ENCODE measurements around the gene EPB41L3. TPM values are rescaled to one million over a fixed set of nuclear protein-coding genes. Genes with fewer than 3 reads are reported as not detected.
A peak's percentile ranks its signal among the peaks of the same experiment; 100 is the strongest.

Gene EPB41L3
- total and polyA plus RNA-seq, 2 experiments from 2014 or later = 8.0 to 11.7 TPM

DNA sequence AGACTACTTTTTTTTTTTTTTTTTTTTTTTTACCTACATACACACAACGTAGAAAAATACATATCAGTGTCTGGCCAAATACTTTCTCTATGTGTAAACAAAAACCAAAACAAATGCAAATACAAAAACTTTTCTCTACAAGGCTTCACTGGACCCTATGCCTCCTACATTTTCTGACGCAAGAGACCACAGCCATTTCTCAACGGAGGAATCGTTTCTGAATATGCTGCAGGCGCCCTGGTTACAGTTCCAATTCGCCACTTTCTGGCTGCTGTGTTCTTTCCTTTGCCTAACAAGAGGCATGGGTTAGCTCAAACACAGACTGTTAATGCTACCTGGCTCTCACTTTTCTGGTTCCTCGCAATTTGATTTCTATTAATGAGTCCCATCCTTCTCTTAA, 96.4 kb downstream of the EPB41L3 start:
- Mint-ChIP-seq H3K4me3 (no peak overlapping the region), H3K27me3 (ENCODE audit: insufficient read depth, low read depth, poor library complexity) (no peaks in the 10 kb centered on the region), H3K27ac (0 out of 2 replicates have a peak overlapping the region, but pooled peaks have one; percentile 80), H3K4me1 (peaks cover 10% of the 10 kb centered on the region; the same call in 2 of the 3 replicates), H3K9me3 (no peaks in the 10 kb centered on the region), H3K36me3 (ENCODE audit: low read depth) (no peaks in the 10 kb centered on the region)
- Histone ChIP-seq H3K27ac (ENCODE audit: low read depth) (no peak overlapping the region), H4K20me1 (replicated peaks; ENCODE audit: insufficient read depth) (no peaks in the 10 kb centered on the region), H2AFZ (no peak overlapping the region), H3K36me3 (ENCODE audit: insufficient read depth) (no peaks in the 10 kb centered on the region), H3K27me3 (ENCODE audit: insufficient read depth) (no peaks in the 10 kb centered on the region), H3K4me1 (ENCODE audit: insufficient read depth) (no peaks in the 10 kb centered on the region), H3F3A (replicated peaks; ENCODE audit: low read depth) (no peaks in the 10 kb centered on the region), H3K4me2 (no peak overlapping the region), H3K79me2 (replicated peaks; ENCODE audit: insufficient read depth) (no peaks in the 10 kb centered on the region), H3K4me3 (no peak overlapping the region), H3K9me2 (ENCODE audit: insufficient read depth) (no peaks in the 10 kb centered on the region)
- no peak for DNase-seq (ENCODE audit: low spot score)
- ATAC-seq = no peak
- TF ChIP-seq NANOG (IDR thresholded peaks at IDR 0.05; ENCODE audit: borderline replicate concordance) (no peak), EZH2 (IDR thresholded peaks at IDR 0.05; ENCODE audit: low read depth, unreplicated experiment) (no peak), ZNF114 (CRISPR knock-in tag; IDR thresholded peaks at IDR 0.05) (no peak), ZNF331 (CRISPR knock-in tag; IDR thresholded peaks at IDR 0.05; ENCODE audit: low read depth) (no peak), POLR2AphosphoS5 (IDR thresholded peaks at IDR 0.05; ENCODE audit: low read depth) (no peak), STAT1 (IDR thresholded peaks at IDR 0.05; ENCODE audit: unreplicated experiment) (no peak), JUNB (IDR thresholded peaks at IDR 0.05; ENCODE audit: unreplicated experiment) (no peak), CREB1 (CRISPR knock-in tag; IDR thresholded peaks at IDR 0.05; ENCODE audit: low read depth) (no peak), EZH2phosphoT487 (IDR thresholded peaks at IDR 0.05; ENCODE audit: unreplicated experiment) (no peak)
- TF ChIP-seq, protein P1, sequence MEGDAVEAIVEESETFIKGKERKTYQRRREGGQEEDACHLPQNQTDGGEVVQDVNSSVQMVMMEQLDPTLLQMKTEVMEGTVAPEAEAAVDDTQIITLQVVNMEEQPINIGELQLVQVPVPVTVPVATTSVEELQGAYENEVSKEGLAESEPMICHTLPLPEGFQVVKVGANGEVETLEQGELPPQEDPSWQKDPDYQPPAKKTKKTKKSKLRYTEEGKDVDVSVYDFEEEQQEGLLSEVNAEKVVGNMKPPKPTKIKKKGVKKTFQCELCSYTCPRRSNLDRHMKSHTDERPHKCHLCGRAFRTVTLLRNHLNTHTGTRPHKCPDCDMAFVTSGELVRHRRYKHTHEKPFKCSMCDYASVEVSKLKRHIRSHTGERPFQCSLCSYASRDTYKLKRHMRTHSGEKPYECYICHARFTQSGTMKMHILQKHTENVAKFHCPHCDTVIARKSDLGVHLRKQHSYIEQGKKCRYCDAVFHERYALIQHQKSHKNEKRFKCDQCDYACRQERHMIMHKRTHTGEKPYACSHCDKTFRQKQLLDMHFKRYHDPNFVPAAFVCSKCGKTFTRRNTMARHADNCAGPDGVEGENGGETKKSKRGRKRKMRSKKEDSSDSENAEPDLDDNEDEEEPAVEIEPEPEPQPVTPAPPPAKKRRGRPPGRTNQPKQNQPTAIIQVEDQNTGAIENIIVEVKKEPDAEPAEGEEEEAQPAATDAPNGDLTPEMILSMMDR (conservative IDR thresholded peaks at IDR 0.05; ENCODE audit: low read depth in 2 of 2) = no peak
- TF ChIP-seq, protein P2, sequence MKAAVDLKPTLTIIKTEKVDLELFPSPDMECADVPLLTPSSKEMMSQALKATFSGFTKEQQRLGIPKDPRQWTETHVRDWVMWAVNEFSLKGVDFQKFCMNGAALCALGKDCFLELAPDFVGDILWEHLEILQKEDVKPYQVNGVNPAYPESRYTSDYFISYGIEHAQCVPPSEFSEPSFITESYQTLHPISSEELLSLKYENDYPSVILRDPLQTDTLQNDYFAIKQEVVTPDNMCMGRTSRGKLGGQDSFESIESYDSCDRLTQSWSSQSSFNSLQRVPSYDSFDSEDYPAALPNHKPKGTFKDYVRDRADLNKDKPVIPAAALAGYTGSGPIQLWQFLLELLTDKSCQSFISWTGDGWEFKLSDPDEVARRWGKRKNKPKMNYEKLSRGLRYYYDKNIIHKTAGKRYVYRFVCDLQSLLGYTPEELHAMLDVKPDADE (IDR thresholded peaks at IDR 0.05) = no peak
- TF ChIP-seq, protein P3, sequence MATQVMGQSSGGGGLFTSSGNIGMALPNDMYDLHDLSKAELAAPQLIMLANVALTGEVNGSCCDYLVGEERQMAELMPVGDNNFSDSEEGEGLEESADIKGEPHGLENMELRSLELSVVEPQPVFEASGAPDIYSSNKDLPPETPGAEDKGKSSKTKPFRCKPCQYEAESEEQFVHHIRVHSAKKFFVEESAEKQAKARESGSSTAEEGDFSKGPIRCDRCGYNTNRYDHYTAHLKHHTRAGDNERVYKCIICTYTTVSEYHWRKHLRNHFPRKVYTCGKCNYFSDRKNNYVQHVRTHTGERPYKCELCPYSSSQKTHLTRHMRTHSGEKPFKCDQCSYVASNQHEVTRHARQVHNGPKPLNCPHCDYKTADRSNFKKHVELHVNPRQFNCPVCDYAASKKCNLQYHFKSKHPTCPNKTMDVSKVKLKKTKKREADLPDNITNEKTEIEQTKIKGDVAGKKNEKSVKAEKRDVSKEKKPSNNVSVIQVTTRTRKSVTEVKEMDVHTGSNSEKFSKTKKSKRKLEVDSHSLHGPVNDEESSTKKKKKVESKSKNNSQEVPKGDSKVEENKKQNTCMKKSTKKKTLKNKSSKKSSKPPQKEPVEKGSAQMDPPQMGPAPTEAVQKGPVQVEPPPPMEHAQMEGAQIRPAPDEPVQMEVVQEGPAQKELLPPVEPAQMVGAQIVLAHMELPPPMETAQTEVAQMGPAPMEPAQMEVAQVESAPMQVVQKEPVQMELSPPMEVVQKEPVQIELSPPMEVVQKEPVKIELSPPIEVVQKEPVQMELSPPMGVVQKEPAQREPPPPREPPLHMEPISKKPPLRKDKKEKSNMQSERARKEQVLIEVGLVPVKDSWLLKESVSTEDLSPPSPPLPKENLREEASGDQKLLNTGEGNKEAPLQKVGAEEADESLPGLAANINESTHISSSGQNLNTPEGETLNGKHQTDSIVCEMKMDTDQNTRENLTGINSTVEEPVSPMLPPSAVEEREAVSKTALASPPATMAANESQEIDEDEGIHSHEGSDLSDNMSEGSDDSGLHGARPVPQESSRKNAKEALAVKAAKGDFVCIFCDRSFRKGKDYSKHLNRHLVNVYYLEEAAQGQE (IDR thresholded peaks at IDR 0.05; ENCODE audit: unreplicated experiment) = no peak
- TF ChIP-seq, protein P4, sequence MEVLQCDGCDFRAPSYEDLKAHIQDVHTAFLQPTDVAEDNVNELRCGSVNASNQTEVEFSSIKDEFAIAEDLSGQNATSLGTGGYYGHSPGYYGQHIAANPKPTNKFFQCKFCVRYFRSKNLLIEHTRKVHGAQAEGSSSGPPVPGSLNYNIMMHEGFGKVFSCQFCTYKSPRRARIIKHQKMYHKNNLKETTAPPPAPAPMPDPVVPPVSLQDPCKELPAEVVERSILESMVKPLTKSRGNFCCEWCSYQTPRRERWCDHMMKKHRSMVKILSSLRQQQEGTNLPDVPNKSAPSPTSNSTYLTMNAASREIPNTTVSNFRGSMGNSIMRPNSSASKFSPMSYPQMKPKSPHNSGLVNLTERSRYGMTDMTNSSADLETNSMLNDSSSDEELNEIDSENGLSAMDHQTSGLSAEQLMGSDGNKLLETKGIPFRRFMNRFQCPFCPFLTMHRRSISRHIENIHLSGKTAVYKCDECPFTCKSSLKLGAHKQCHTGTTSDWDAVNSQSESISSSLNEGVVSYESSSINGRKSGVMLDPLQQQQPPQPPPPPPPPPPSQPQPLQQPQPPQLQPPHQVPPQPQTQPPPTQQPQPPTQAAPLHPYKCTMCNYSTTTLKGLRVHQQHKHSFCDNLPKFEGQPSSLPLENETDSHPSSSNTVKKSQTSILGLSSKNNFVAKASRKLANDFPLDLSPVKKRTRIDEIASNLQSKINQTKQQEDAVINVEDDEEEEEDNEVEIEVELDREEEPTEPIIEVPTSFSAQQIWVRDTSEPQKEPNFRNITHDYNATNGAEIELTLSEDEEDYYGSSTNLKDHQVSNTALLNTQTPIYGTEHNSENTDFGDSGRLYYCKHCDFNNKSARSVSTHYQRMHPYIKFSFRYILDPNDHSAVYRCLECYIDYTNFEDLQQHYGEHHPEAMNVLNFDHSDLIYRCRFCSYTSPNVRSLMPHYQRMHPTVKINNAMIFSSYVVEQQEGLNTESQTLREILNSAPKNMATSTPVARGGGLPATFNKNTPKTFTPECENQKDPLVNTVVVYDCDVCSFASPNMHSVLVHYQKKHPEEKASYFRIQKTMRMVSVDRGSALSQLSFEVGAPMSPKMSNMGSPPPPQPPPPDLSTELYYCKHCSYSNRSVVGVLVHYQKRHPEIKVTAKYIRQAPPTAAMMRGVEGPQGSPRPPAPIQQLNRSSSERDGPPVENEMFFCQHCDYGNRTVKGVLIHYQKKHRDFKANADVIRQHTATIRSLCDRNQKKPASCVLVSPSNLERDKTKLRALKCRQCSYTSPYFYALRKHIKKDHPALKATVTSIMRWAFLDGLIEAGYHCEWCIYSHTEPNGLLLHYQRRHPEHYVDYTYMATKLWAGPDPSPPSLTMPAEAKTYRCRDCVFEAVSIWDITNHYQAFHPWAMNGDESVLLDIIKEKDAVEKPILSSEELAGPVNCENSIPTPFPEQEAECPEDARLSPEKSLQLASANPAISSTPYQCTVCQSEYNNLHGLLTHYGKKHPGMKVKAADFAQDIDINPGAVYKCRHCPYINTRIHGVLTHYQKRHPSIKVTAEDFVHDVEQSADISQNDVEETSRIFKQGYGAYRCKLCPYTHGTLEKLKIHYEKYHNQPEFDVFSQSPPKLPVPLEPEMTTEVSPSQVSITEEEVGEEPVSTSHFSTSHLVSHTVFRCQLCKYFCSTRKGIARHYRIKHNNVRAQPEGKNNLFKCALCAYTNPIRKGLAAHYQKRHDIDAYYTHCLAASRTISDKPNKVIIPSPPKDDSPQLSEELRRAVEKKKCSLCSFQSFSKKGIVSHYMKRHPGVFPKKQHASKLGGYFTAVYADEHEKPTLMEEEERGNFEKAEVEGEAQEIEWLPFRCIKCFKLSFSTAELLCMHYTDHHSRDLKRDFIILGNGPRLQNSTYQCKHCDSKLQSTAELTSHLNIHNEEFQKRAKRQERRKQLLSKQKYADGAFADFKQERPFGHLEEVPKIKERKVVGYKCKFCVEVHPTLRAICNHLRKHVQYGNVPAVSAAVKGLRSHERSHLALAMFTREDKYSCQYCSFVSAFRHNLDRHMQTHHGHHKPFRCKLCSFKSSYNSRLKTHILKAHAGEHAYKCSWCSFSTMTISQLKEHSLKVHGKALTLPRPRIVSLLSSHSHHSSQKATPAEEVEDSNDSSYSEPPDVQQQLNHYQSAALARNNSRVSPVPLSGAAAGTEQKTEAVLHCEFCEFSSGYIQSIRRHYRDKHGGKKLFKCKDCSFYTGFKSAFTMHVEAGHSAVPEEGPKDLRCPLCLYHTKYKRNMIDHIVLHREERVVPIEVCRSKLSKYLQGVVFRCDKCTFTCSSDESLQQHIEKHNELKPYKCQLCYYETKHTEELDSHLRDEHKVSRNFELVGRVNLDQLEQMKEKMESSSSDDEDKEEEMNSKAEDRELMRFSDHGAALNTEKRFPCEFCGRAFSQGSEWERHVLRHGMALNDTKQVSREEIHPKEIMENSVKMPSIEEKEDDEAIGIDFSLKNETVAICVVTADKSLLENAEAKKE (CRISPR knock-in tag; IDR thresholded peaks at IDR 0.05) = no peak
